HG03039 (cell line): ENCODE results near the gene PCSK6.

Source experiments
- ATAC-seq: cut with Tn5 transposase; IDR thresholded peaks from one replicate; pipeline ENCODE4 v1.9.1; 2021; ENCODE audit warnings: mild to moderate bottlenecking, moderate library complexity; ENCODE audit not compliant: unreplicated experiment

Gene PCSK6

GRCh38 chr15:101448336-101448735 is 41.2 kb downstream of the PCSK6 start:
- ATAC-seq = no peak

- no peak for ATAC-seq
Measured at GRCh38 chr15:101447561-101448071, 41.9 kb downstream of the PCSK6 start.

- no peak for ATAC-seq
Measured at GRCh38 chr15:101447168-101447533, 42.4 kb downstream of the PCSK6 start.

GRCh38 chr15:101446518-101447167 is 42.9 kb downstream of the PCSK6 start:
- no peak for ATAC-seq

GRCh38 chr15:101445562-101446517 is 43.7 kb downstream of the PCSK6 start:
- no peak for ATAC-seq

GRCh38 chr15:101444807-101445508 is 44.5 kb downstream of the PCSK6 start:
- ATAC-seq = no peak

- ATAC-seq = no peak
Measured at GRCh38 chr15:101444015-101444414, 45.5 kb downstream of the PCSK6 start.

GRCh38 chr15:101442272-101442671 is 47.2 kb downstream of the PCSK6 start:
- ATAC-seq = no peak

- no peak for ATAC-seq
Measured at GRCh38 chr15:101441696-101442095, 47.8 kb downstream of the PCSK6 start.

GRCh38 chr15:101440846-101441590 is 48.5 kb downstream of the PCSK6 start:
- no peak for ATAC-seq

- no peak for ATAC-seq
Measured at GRCh38 chr15:101439920-101440319, 49.6 kb downstream of the PCSK6 start.

- no peak for ATAC-seq
Measured at GRCh38 chr15:101439285-101439919, 50.1 kb downstream of the PCSK6 start.

GRCh38 chr15:101438482-101439284 is 50.8 kb downstream of the PCSK6 start:
- ATAC-seq = no peak

- ATAC-seq = no peak
Measured at GRCh38 chr15:101437618-101438481, 51.7 kb downstream of the PCSK6 start.

- no peak for ATAC-seq
Measured at GRCh38 chr15:101437209-101437608, 52.3 kb downstream of the PCSK6 start.

- no peak for ATAC-seq
Measured at GRCh38 chr15:101436526-101436925, 53.0 kb downstream of the PCSK6 start.

- ATAC-seq = no peak
Measured at GRCh38 chr15:101435761-101436160, 53.7 kb downstream of the PCSK6 start.
